Esophagus muscularis mucosa (tissue), 4 donors: ENCODE results near the gene ZNF136. TPM values are rescaled to one million over a fixed set of nuclear protein-coding genes. Genes with fewer than 3 reads are reported as not detected.
A peak's percentile ranks its signal among the peaks of the same experiment; 100 is the strongest.

Source experiments
- DNase-seq: peaks from one replicate; pipeline ENCODE4 v3.0.0-alpha.2; 2017; ENCODE audit errors: extremely low spot score
- H3K27ac ChIP-seq, 4 donors: fragments of 200-600 bp; sonication (generic); replicated peaks in 1 of 4; 1 replicate in 3 of 4; 2 replicates in 1 of 4; pipeline ENCODE4 v1.5.1; 2016 to 2019; ENCODE audit warnings: mild to moderate bottlenecking in 1 of 4
- H3K27me3 ChIP-seq, 4 donors: fragments of 200-600 bp; sonication (generic); one replicate each; pipeline versions ENCODE4 v1.5.1 to v1.6.0; 2016 to 2019
- H3K36me3 ChIP-seq, 4 donors: fragments of 200-600 bp; sonication (generic); one replicate each; pipeline ENCODE4 v1.5.1; 2016 to 2019
- H3K4me1 ChIP-seq, 4 donors: fragments of 200-600 bp; sonication (generic); one replicate each; pipeline ENCODE4 v1.5.1; 2016 to 2019
- H3K4me3 ChIP-seq, 4 donors: fragments of 200-600 bp; sonication (generic); 1 replicate in 2 of 4; 2 replicates in 2 of 4; pipeline ENCODE4 v1.5.1; 2016 to 2019; ENCODE audit warnings: mild to moderate bottlenecking in 4 of 4, moderate library complexity in 1 of 4
- H3K9me3 ChIP-seq, 4 donors: fragments of 200-600 bp; sonication (generic); 1 replicate in 3 of 4; 2 replicates in 1 of 4; pipeline ENCODE4 v1.5.1; 2016 to 2019
- EP300 ChIP-seq: sonication (generic); formaldehyde crosslinking; IDR thresholded peaks from one replicate; pipeline ENCODE4 v1.6.1; 2017; ENCODE audit warnings: antibody characterized with exemption
- POLR2A ChIP-seq: fragments of 450-650 bp; IDR thresholded peaks from one replicate; pipeline ENCODE4 v1.6.1; 2017; ENCODE audit warnings: antibody characterized with exemption, moderate library complexity, mild to moderate bottlenecking, low read depth
- POLR2AphosphoS5 ChIP-seq, 2 donors: sonication (generic); formaldehyde crosslinking; IDR thresholded peaks; one replicate each; pipeline ENCODE4 v1.6.1; 2017; ENCODE audit warnings: antibody characterized with exemption in 2 of 2
- WGBS: methylation state at CpG from one replicate; pipeline ENCODE4 v1.1.5; 2018; 5-methylcytosine and 5-hydroxymethylcytosine counted together
- intact Hi-C: fragments of 100-400 bp; cut with DNase I; formaldehyde crosslinking; loops from one replicate; pipeline ENCODE4 v1.15.1; 2023
- total RNA-seq, 4 donors: library from RNA; depleted of rRNA; stranded (reverse); fragments of >200 nt; gene quantifications; one replicate each; pipeline versions ENCODE4 v1.1.0 to v1.2.1, GENCODE V29; 2016
- TF ChIP-seq, protein P1 (sequence below), 3 experiments: fragments of 200-600 bp in 2 of 3; fragments of 450-650 bp in 1 of 3; sonication (generic) in 2 of 3; IDR thresholded peaks; one replicate each; pipeline ENCODE4 v1.5.1; 2017 to 2019; ENCODE audit warnings: antibody characterized with exemption in 3 of 3, mild to moderate bottlenecking in 2 of 3, moderate library complexity in 1 of 3

ZNF136 gene
- total RNA-seq, 4 donors from 2014 or later: 6.6 to 8.9 (median 7.5) TPM

DNA sequence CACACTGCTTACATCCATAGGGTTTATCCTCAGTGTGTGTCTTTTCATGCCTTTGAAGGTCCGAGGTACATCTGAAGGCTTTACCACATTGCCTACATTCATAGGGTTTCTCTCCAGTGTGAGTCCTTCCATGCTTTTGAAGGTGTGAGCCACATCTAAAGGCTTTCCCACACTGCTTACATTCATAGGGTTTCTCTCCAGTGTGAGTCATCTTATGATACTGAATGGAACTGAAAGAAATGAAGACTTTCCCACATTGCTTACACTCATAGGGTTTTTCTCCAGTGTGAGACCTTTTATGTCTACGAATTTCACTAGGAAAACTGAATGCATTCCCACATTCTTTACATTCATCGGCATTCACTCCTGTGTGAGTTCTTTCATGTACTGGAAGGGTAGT is 29.8 kb upstream of the ZNF136 start:
- intact Hi-C loops: no loop called here

DNA sequence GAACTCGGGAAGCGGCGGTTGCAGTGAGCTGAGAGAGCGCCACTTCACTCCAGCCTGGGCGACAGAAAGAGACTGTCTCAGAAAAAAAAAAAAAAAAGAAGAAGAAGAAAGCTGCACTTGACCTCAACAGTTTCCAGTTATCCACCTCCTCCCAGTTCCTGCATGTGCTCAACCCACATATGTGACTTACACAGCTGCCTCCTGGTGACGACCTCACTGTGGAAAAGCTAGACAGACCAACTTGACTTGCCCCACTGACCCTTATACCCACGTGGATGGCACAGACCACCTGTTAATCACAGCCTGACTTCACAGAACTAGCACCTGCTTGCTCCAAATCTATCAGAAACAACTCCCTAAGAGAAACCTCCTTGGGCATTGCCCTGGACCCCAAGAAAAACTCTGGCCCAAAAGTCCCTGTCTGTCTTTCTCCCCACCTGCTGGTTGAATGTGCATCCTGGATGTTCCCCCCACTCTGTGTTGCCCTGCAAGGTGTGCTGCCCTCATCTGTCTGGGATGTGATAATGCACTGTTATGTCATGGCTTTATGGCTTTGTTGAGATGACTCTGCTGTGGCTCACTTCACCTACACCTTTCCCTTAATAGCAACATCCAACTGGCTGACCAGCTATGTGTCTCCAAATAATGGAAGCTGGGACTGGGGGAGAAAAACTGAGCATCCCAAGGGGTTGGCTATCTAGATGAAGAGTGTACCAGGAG is 25.5 kb upstream of the ZNF136 start:
- Histone ChIP-seq H3K4me3 (no peak overlapping the region), H3K9me3 (peaks cover 7 to 19% (median 15%) of the 10 kb centered on the region in 4 donors), H3K4me1 (peaks cover 17 to 34% (median 28%) of the 10 kb centered on the region in 4 donors), H3K27ac (no peak overlapping the region), H3K36me3 (peaks cover 34 to 52% (median 42%) of the 10 kb centered on the region in 4 donors), H3K27me3 (no peaks in the 10 kb centered on the region)
- DNase-seq: no peak
- TF ChIP-seq, protein P1, sequence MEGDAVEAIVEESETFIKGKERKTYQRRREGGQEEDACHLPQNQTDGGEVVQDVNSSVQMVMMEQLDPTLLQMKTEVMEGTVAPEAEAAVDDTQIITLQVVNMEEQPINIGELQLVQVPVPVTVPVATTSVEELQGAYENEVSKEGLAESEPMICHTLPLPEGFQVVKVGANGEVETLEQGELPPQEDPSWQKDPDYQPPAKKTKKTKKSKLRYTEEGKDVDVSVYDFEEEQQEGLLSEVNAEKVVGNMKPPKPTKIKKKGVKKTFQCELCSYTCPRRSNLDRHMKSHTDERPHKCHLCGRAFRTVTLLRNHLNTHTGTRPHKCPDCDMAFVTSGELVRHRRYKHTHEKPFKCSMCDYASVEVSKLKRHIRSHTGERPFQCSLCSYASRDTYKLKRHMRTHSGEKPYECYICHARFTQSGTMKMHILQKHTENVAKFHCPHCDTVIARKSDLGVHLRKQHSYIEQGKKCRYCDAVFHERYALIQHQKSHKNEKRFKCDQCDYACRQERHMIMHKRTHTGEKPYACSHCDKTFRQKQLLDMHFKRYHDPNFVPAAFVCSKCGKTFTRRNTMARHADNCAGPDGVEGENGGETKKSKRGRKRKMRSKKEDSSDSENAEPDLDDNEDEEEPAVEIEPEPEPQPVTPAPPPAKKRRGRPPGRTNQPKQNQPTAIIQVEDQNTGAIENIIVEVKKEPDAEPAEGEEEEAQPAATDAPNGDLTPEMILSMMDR (IDR thresholded peaks at IDR 0.05): peak; percentile 15 to 32 (median 17)
- TF ChIP-seq POLR2AphosphoS5 (IDR thresholded peaks at IDR 0.05) (no peak), POLR2A (no peak)
- intact Hi-C loops: no loop called here
- 73% methylated on average over 7 of the region's 7 CpGs for WGBS

More for the DNA sequence above, 29.8 kb upstream of the ZNF136 start:
- DNase-seq: no peak
- H3K9me3 ChIP-seq: peaks cover 7 to 31% (median 21%) of the 10 kb centered on the region in 4 donors
- no peaks in the 10 kb centered on the region for H3K27me3 ChIP-seq
- no peak for TF ChIP-seq POLR2A
- TF ChIP-seq POLR2AphosphoS5 (IDR thresholded peaks at IDR 0.05): no peak
- TF ChIP-seq EP300: no peak
- H3K4me3 ChIP-seq: no peak overlapping the region
- WGBS: 94% methylated on average over 3 of the region's 3 CpGs
- no peak overlapping the region for H3K27ac ChIP-seq
- peaks cover 40 to 57% (median 48%) of the 10 kb centered on the region in 4 donors for H3K36me3 ChIP-seq
- peaks cover 0 to 8% (median 0%) of the 10 kb centered on the region in 4 donors for H3K4me1 ChIP-seq

DNA sequence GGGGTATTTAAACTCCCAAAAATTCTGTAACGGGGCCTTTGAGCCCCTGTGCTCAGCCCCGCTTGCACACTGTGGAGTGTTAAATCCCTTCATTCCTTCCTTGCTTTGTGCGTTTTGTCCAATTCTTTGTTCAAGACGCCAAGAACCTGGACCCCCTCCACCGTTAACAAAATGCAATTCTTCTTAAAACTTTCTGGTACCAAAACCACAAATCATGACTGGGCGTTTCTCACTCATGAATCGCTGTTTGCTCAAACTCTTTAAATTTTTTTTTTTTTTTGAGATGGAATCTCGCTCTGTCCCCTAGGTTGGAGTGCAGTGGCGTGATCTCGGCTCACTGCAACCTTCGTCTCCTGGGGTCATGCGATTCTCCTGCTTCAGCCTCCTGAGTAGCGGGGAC is 23.6 kb upstream of the ZNF136 start:
- Histone ChIP-seq H3K27me3 (no peaks in the 10 kb centered on the region), H3K27ac (peak overlapping the region; percentile 82 to 91 (median 88)), H3K36me3 (peaks cover 15 to 37% (median 26%) of the 10 kb centered on the region in 4 donors), H3K4me3 (peak overlapping the region; percentile 81 to 93 (median 85)), H3K9me3 (peaks cover 0 to under 1% (median 0%) of the 10 kb centered on the region in 4 donors), H3K4me1 (peaks cover 17 to 34% (median 28%) of the 10 kb centered on the region in 4 donors)
- WGBS: 18% methylated on average over 13 of the region's 13 CpGs
- TF ChIP-seq POLR2A (no peak), POLR2AphosphoS5 (IDR thresholded peaks at IDR 0.05) (no peak), EP300 (no peak)
- TF ChIP-seq, protein P1 (IDR thresholded peaks at IDR 0.05): no peak
- intact Hi-C loops: no loop called here
- DNase-seq: no peak

DNA sequence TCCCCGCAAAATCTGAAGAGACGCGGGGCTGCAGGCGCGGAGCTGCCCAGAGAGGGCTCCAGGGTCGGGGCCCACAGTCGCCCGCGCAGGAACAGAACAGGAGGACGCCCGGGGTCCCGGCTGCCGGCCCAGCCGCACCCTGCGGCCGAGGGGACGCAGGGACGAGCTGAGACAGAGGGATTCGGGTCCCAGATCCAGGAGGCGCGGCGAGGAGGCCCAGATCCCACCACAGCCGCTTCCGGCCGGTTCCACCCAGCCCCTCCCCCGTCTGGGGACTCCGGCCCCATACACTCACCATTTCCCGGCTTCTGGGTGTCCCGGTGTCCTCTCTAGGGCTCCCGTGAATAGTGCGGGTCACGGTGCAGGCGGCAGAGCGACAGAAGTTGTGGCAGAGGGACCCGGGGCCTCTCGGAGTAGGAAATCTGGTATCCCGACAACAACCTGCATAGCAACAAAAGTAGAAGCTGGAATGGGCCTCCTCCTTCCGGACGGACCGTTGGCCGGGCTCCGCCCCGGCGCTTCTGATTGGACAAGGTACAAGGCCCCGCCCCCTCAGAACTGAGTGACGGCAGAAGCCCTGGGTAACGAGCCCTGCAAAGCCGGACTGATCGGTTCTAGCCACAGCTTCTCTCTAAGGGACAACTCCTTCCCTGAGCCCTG is 22.9 kb upstream of the ZNF136 start, which contains the start of gene ZNF20:
ZNF20 (minus strand) TSS at position 466 of the 660 bp plus-strand sequence; CDS start at position 298, 168 bp downstream.
- no peak for TF ChIP-seq POLR2A
- no peak for TF ChIP-seq EP300
- peak; percentile 43 to 64 for TF ChIP-seq POLR2AphosphoS5 (IDR thresholded peaks at IDR 0.05)
- TF ChIP-seq, protein P1 (IDR thresholded peaks at IDR 0.05): peak in 1 of 3 experiments; percentile 10
- Histone ChIP-seq H3K27me3 (no peaks in the 10 kb centered on the region), H3K36me3 (peaks cover 11 to 37% (median 25%) of the 10 kb centered on the region in 4 donors), H3K27ac (peak within 1 kb of the TSS; percentile 82 to 91 (median 88)), H3K4me3 (peak within 1 kb of the TSS; percentile 81 to 93 (median 85)), H3K4me1 (peaks cover 17 to 34% (median 28%) of the 10 kb centered on the region in 4 donors), H3K9me3 (no peaks in the 10 kb centered on the region)
- intact Hi-C loops: loop anchor here (1.0 to 5.0 kb wide), 5 partner anchors 49 to 258 kb away; partner anchors contain the start of gene ZNF763
- peak; percentile 98 for DNase-seq
- WGBS: under 1% methylated on average over 23 of the region's 49 CpGs
